ENCODE data around the gene TMEM179B. TPM values are rescaled to one million over a fixed set of nuclear protein-coding genes. Genes with fewer than 3 reads are reported as not detected.
A peak's percentile ranks its signal among the peaks of the same experiment; 100 is the strongest.

Gene TMEM179B
- total and polyA plus RNA-seq, 8 donors, result 26.1 to 135 (median 68.6) TPM; not detected in 1

DNA sequence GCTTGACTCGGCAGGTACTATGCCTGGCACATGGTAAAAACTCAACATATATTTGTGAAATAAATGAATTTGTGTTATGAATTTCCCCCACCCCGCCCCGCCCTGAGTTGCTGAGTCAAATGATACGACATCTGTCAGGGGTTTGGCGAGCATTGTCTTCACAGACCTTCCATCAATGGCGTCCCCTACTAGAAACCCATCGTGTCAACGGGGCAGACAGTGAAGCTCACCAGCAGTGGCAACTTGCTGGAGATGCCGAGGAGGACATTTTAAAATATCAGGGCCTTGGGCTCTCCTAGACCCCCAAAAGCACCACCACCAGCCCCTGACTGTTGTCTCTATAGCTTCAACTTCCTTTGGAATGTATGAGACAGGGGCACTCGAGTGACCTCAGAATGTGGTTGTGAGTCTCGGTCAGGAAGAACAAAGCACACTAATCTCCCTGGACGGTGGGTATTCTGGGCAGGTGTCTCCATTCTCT is 18.8 kb downstream of the TMEM179B start:
- DNase-seq, result peak in 1 of 2 donors; percentile 34
- no peak for TF ChIP-seq POLR2AphosphoS5 (IDR thresholded peaks at IDR 0.05)
- TF ChIP-seq, protein P1, sequence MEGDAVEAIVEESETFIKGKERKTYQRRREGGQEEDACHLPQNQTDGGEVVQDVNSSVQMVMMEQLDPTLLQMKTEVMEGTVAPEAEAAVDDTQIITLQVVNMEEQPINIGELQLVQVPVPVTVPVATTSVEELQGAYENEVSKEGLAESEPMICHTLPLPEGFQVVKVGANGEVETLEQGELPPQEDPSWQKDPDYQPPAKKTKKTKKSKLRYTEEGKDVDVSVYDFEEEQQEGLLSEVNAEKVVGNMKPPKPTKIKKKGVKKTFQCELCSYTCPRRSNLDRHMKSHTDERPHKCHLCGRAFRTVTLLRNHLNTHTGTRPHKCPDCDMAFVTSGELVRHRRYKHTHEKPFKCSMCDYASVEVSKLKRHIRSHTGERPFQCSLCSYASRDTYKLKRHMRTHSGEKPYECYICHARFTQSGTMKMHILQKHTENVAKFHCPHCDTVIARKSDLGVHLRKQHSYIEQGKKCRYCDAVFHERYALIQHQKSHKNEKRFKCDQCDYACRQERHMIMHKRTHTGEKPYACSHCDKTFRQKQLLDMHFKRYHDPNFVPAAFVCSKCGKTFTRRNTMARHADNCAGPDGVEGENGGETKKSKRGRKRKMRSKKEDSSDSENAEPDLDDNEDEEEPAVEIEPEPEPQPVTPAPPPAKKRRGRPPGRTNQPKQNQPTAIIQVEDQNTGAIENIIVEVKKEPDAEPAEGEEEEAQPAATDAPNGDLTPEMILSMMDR (IDR thresholded peaks at IDR 0.05), result no peak
- no peak for TF ChIP-seq POLR2A (IDR thresholded peaks at IDR 0.05)
- WGBS, 5 donors, result 18 to 22% (median 21%) methylated on average over 12 of the region's 12 CpGs
- no peaks in the 10 kb centered on the region for H3K9me3 ChIP-seq
- H3K27ac ChIP-seq, result peak overlapping the region; percentile 89 to 97 (median 92)
- intact Hi-C loops (cut with DNase I; ENCODE audit: low total_unique reads), result no loop called here
- H3K4me3 ChIP-seq, result peak overlapping the region; percentile 65 to 97 (median 92)
- H3K36me3 ChIP-seq, result peaks cover 23 to 37% (median 35%) of the 10 kb centered on the region in 4 donors
- peaks cover 15 to 45% (median 32%) of the 10 kb centered on the region in 4 donors for H3K4me1 ChIP-seq
- no peaks in the 10 kb centered on the region for H3K27me3 ChIP-seq

DNA sequence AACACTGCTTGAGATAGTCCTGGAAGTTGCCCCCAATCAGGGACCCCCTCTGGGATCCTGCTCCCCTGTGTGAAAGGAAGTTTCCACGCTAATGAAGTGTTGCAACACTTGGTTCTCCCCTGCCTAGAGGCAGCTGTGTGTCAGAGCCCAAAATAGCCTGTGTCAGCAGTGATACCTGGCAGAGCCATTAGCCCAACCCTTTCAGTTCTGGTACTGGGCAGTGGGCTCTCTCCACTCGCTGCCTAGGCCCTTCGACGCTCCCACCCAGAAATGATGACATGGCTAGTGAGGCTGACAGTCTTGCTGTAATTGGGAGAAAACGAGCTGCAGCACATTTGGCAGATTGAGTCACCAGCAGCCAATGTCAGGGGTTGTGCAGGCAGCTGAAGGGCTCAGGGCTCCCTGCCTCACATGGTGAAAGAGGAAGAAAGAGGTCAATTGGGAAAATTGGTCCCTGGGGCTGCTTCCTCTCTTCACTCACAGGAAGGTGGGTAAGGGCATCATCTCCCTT is 19.5 kb downstream of the TMEM179B start:
- no peak for TF ChIP-seq POLR2AphosphoS5 (IDR thresholded peaks at IDR 0.05)
- no peak for TF ChIP-seq EP300 (IDR thresholded peaks at IDR 0.05)
- intact Hi-C loops (cut with DNase I; ENCODE audit: low total_unique reads), result no loop called here
- Histone ChIP-seq H3K4me1 (peaks cover 15 to 45% (median 32%) of the 10 kb centered on the region in 4 donors), H3K4me3 (no peak overlapping the region), H3K36me3 (peaks cover 16 to 31% (median 28%) of the 10 kb centered on the region in 4 donors), H3K27ac (peak overlapping the region in 4 of 5 donors; percentile 90 to 97 (median 92)), H3K27me3 (no peaks in the 10 kb centered on the region), H3K9me3 (no peaks in the 10 kb centered on the region)
- peak in 1 of 2 donors; percentile 30 for DNase-seq
- WGBS, 5 donors, result 60 to 79% (median 75%) methylated on average over 5 of the region's 5 CpGs

DNA sequence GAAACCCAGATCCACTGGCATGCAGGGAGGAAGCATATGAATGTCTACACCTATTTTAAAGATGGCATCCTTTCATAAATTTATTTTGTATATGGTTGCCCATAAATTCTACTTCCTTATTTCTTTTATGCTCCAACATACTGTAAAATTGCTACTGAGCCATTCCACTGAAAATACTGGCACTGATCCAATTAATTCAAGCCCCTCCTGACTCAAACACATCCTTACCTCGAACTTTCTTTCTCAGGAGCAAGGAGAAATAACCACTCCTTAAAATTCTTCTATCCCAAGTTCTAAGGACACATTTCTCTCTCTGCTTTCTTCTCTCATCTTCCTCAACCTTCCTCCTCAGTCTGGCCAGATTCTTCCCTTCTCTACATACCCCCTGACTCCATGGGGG is 23.5 kb downstream of the TMEM179B start:
- Histone ChIP-seq H3K4me3 (no peak overlapping the region), H3K27ac (no peak overlapping the region), H3K4me1 (peaks cover 7 to 17% (median 12%) of the 10 kb centered on the region in 4 donors), H3K27me3 (no peaks in the 10 kb centered on the region), H3K9me3 (no peaks in the 10 kb centered on the region), H3K36me3 (peaks cover 4 to 38% (median 34%) of the 10 kb centered on the region in 4 donors)
- no peak for DNase-seq
- WGBS, 5 donors, result 15 to 34% (median 32%) methylated on average over 1 of the region's 1 CpG
- no peak for TF ChIP-seq POLR2A (IDR thresholded peaks at IDR 0.05)
- intact Hi-C loops (cut with DNase I; ENCODE audit: low total_unique reads), result no loop called here

DNA sequence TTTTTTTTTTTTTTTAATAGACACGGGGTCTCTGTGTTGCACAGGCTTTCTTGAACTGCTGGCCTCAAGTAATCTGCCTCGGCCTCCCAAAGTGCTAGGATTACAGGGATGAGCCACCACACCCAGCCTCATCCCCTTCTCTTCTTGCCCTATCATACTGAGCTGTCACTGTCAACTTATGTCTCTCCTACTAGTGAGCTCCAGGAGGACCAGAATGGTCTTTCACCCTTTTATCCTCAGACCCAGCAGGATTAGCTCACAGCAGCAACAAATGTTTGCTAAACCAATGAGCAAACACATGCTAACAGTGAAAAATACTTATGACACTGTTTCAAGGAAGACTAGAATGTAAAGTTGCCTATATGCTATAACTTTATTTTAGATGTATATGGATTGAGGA is 24.5 kb downstream of the TMEM179B start:
- Histone ChIP-seq H3K27ac (no peak overlapping the region), H3K9me3 (no peaks in the 10 kb centered on the region), H3K4me3 (no peak overlapping the region), H3K27me3 (no peaks in the 10 kb centered on the region), H3K36me3 (peaks cover 4 to 47% (median 43%) of the 10 kb centered on the region in 4 donors), H3K4me1 (peaks cover 0 to 8% (median 4%) of the 10 kb centered on the region in 4 donors)
- intact Hi-C loops (cut with DNase I; ENCODE audit: low total_unique reads), result no loop called here
- 61 to 76% (median 70%) methylated on average over 2 of the region's 2 CpGs for WGBS, 5 donors
- TF ChIP-seq, protein P1 (IDR thresholded peaks at IDR 0.05), result no peak
- TF ChIP-seq POLR2A (IDR thresholded peaks at IDR 0.05), result no peak
- no peak for TF ChIP-seq EP300 (IDR thresholded peaks at IDR 0.05)
- no peak for TF ChIP-seq POLR2AphosphoS5 (IDR thresholded peaks at IDR 0.05)
- no peak for DNase-seq

DNA sequence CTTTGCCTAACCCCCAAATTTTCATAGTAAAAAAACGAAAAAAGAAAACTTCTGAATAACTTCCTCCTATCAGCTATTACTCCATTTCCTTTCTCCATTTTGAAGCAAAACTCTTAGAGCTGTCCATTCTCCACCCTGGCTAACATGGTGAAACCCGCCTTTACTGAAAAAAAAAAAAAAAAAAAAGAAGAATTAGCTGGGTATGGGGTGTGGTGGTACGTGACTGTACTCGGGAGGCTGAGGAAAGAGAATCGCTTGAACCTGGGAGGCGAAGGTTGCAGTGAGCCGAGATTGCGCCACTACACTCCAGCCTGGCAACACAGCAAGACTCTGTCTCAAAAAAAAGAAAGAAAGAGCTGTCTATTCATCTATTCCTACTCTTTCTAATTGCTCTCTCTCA is 29.4 kb downstream of the TMEM179B start:
- Histone ChIP-seq H3K4me3 (no peak overlapping the region), H3K27me3 (no peaks in the 10 kb centered on the region), H3K9me3 (no peaks in the 10 kb centered on the region), H3K27ac (peak overlapping the region in 2 of 5 donors; percentile 39 to 53), H3K4me1 (no peaks in the 10 kb centered on the region), H3K36me3 (peaks cover 26 to 87% (median 83%) of the 10 kb centered on the region in 4 donors)
- 75 to 91% (median 87%) methylated on average over 8 of the region's 8 CpGs for WGBS, 5 donors
- no peak for DNase-seq
- TF ChIP-seq POLR2AphosphoS5 (IDR thresholded peaks at IDR 0.05) (no peak), EP300 (IDR thresholded peaks at IDR 0.05) (no peak), POLR2A (IDR thresholded peaks at IDR 0.05) (no peak)
- TF ChIP-seq, protein P1 (IDR thresholded peaks at IDR 0.05), result no peak
- intact Hi-C loops (cut with DNase I; ENCODE audit: low total_unique reads), result no loop called here

Data from stomach (tissue), 9 donors.